Pulmonary artery endothelial cell (primary cell): ENCODE measurements around the gene DYSF. TPM values are rescaled to one million over a fixed set of nuclear protein-coding genes. Genes with fewer than 3 reads are reported as not detected.

Experiments used
- DNase-seq: peaks from one replicate; pipeline ENCODE4 v3.0.0-alpha.2; 2011; ENCODE audit warnings: low read depth, low spot score
- total RNA-seq: library from RNA; depleted of rRNA; stranded (reverse); fragments of >200 nt; gene quantifications from 2 replicates; pipeline ENCODE4 v1.2.3, GENCODE V29; 2014

DYSF gene
- total RNA-seq, 1 donor from 2014 or later: 82.1 TPM

GRCh38 chr2:71526141-71526540 is 72.8 kb downstream of the DYSF start:
- no peak for DNase-seq

GRCh38 chr2:71526975-71527374 is 73.6 kb downstream of the DYSF start:
- DNase-seq: no peak

GRCh38 chr2:71528131-71528591 is 74.8 kb downstream of the DYSF start:
- DNase-seq: no peak

- DNase-seq: no peak
These were observed 75.4 kb downstream of the DYSF start for GRCh38 chr2:71528749-71529148.

- no peak for DNase-seq
These were observed 76.8 kb downstream of the DYSF start for GRCh38 chr2:71530211-71530610.

GRCh38 chr2:71530641-71531332 is 77.4 kb downstream of the DYSF start:
- no peak for DNase-seq

- peak; percentile 19 for DNase-seq
These were observed 78.2 kb downstream of the DYSF start for GRCh38 chr2:71531522-71532047.

- DNase-seq: no peak
These were observed 79.0 kb downstream of the DYSF start for GRCh38 chr2:71532327-71532726.

GRCh38 chr2:71534201-71534600 is 80.8 kb downstream of the DYSF start:
- DNase-seq: no peak

- no peak for DNase-seq
These were observed 81.5 kb downstream of the DYSF start for GRCh38 chr2:71534826-71535225.

GRCh38 chr2:71535526-71535925 is 82.2 kb downstream of the DYSF start:
- DNase-seq: no peak

GRCh38 chr2:71536226-71536671 is 82.9 kb downstream of the DYSF start:
- DNase-seq: no peak

- no peak for DNase-seq
These were observed 84.9 kb downstream of the DYSF start for GRCh38 chr2:71538241-71538640.

- DNase-seq: no peak
These were observed 85.4 kb downstream of the DYSF start for GRCh38 chr2:71538656-71539265.

GRCh38 chr2:71540818-71541217 is 87.5 kb downstream of the DYSF start:
- no peak for DNase-seq

- DNase-seq: no peak
These were observed 91.7 kb downstream of the DYSF start for GRCh38 chr2:71544919-71545571.

GRCh38 chr2:71545572-71546274 is 92.4 kb downstream of the DYSF start:
- DNase-seq: peak; percentile 41

- no peak for DNase-seq
These were observed 92.9 kb downstream of the DYSF start for GRCh38 chr2:71546275-71546638.

GRCh38 chr2:71546777-71547281 is 93.5 kb downstream of the DYSF start:
- DNase-seq: no peak

GRCh38 chr2:71547616-71548285 is 94.4 kb downstream of the DYSF start:
- DNase-seq: no peak
